Keratinocyte (primary cell): ENCODE measurements around the gene OR8B4. TPM values are rescaled to one million over a fixed set of nuclear protein-coding genes. Genes with fewer than 3 reads are reported as not detected.

Experiments used
- DNase-seq: peaks from one replicate; pipeline ENCODE4 v3.0.0-alpha.2; 2011; ENCODE audit warnings: low read depth, missing footprints, low spot score
- FAIRE-seq: peaks from 2 replicates; lab custom pipeline; 2011; peaks lifted over from hg19 to GRCh38; lab: Jason Lieb, UNC
- H2AFZ ChIP-seq: 2 replicates; pipeline ENCODE4 v1.6.0; 2012; ENCODE audit warnings: low read length, control low read depth, inconsistent platforms; ENCODE audit not compliant: control insufficient read depth
- H3K27ac ChIP-seq: 2 replicates; pipeline ENCODE4 v1.5.1; 2011; ENCODE audit warnings: low read length; ENCODE audit not compliant: control insufficient read depth, insufficient read depth
- H3K27me3 ChIP-seq: 3 replicates; pipeline ENCODE4 v1.6.0; 2011; ENCODE audit warnings: low read length; ENCODE audit not compliant: control insufficient read depth, insufficient read depth; ENCODE audit errors: extremely low read depth
- H3K36me3 ChIP-seq, 2 experiments: 2 replicates in 1 of 2; 3 replicates in 1 of 2; pipeline ENCODE4 v1.5.1; 2011; ENCODE audit warnings: low read length in 2 of 2, mild to moderate bottlenecking in 1 of 2; ENCODE audit not compliant: control insufficient read depth in 2 of 2, insufficient read depth in 2 of 2; ENCODE audit errors: extremely low read depth in 1 of 2
- H3K4me1 ChIP-seq: 3 replicates; pipeline ENCODE4 v1.5.1; 2011; ENCODE audit warnings: low read length; ENCODE audit not compliant: control insufficient read depth, insufficient read depth; ENCODE audit errors: extremely low read depth
- H3K4me2 ChIP-seq: 3 replicates; pipeline ENCODE4 v1.6.0; 2011; ENCODE audit warnings: low read depth, low read length; ENCODE audit not compliant: control insufficient read depth, insufficient read depth; ENCODE audit errors: extremely low read depth
- H3K4me3 ChIP-seq, 3 experiments: fragments of 200-600 bp in 1 of 3; sonication (generic) in 1 of 3; 2 replicates in 2 of 3; 3 replicates in 1 of 3; pipeline ENCODE4 v1.5.1; 2011 to 2016; ENCODE audit warnings: low read length in 3 of 3, mild to moderate bottlenecking in 3 of 3, control low read depth in 2 of 3, inconsistent platforms in 1 of 3, low read depth in 1 of 3, mixed read lengths in 1 of 3, mixed run types in 1 of 3, moderate library complexity in 1 of 3; ENCODE audit not compliant: control insufficient read depth in 2 of 3, insufficient read depth in 2 of 3; ENCODE audit errors: extremely low read depth in 1 of 3
- H3K79me2 ChIP-seq: 2 replicates; pipeline ENCODE4 v1.6.0; 2012; ENCODE audit warnings: low read length; ENCODE audit not compliant: control insufficient read depth, insufficient read depth
- H3K9ac ChIP-seq: 3 replicates; pipeline ENCODE4 v1.6.0; 2011; ENCODE audit warnings: low read length; ENCODE audit not compliant: control insufficient read depth, insufficient read depth; ENCODE audit errors: extremely low read depth
- H3K9me1 ChIP-seq: 3 replicates; pipeline ENCODE4 v1.6.0; 2011; ENCODE audit warnings: low read length; ENCODE audit not compliant: control insufficient read depth, insufficient read depth; ENCODE audit errors: extremely low read depth
- H3K9me3 ChIP-seq: 2 replicates; pipeline ENCODE4 v1.5.1; 2012; ENCODE audit warnings: low read depth, low read length; ENCODE audit not compliant: control insufficient read depth
- H4K20me1 ChIP-seq: 3 replicates; pipeline ENCODE4 v1.6.0; 2011; ENCODE audit warnings: low read length; ENCODE audit not compliant: control insufficient read depth, insufficient read depth; ENCODE audit errors: extremely low read depth
- CTCF ChIP-seq, 3 experiments: IDR thresholded peaks in 1 of 3; conservative IDR thresholded peaks in 1 of 3; optimal IDR thresholded peaks in 1 of 3; 2 replicates in 2 of 3; 3 replicates in 1 of 3; pipeline versions ENCODE3 to v1.5.1; 2011; ENCODE audit warnings: low read length in 3 of 3, mild to moderate bottlenecking in 3 of 3, moderate library complexity in 2 of 3, control low read depth in 1 of 3, inconsistent platforms in 1 of 3; ENCODE audit not compliant: insufficient read depth in 2 of 3; ENCODE audit errors: extremely low read depth in 1 of 3
- EZH2 ChIP-seq: IDR thresholded peaks from one replicate; pipeline ENCODE4 v1.6.1; 2012; ENCODE audit warnings: inconsistent platforms, mild to moderate bottlenecking, low read length, moderate library complexity
- dilution Hi-C: fragments of 300-500 bp; cut with MboI; formaldehyde crosslinking; loops from one replicate; pipeline ENCODE4 v1.7.0; 2020; ENCODE audit warnings: low sequenced_read_pairs; ENCODE audit not compliant: extremely low pct_ligation_motif_present
- polyA plus RNA-seq, 5 experiments: library from polyadenylated mRNA; depleted of rRNA in 3 of 5; stranded (reverse) in 3 of 5; stranded (forward) in 1 of 5; unstranded in 1 of 5; fragments of >200 nt; gene quantifications; 1 replicate in 1 of 5; 2 replicates in 3 of 5; 3 replicates in 1 of 5; pipeline versions ENCODE4 v1.2.1 to v1.2.3, GENCODE V29; 2011 to 2012; ENCODE audit warnings: missing spikeins in 2 of 5, low read depth in 1 of 5, low replicate concordance in 1 of 5

Gene OR8B4
- polyA plus RNA-seq, 1 donor (not counting 4 experiments of a cell fraction or from before 2014, with no cell fraction given), result not detected

- no peak overlapping the region for H3K4me3 ChIP-seq
- H3K27ac ChIP-seq, result no peak overlapping the region
- no peaks in the 10 kb centered on the region for H3K27me3 ChIP-seq
- H3K9me1 ChIP-seq, result no peaks in the 10 kb centered on the region
- H3K9me3 ChIP-seq, result no peaks in the 10 kb centered on the region
- no peaks in the 10 kb centered on the region for H3K4me1 ChIP-seq
- H3K79me2 ChIP-seq, result no peaks in the 10 kb centered on the region
- no peaks in the 10 kb centered on the region for H3K36me3 ChIP-seq
- FAIRE-seq (no peak), DNase-seq (no peak)
- no peak for TF ChIP-seq CTCF (optimal IDR thresholded peaks at IDR 0.05 in 1 of 3, IDR thresholded peaks at IDR 0.05 in 1 of 3, conservative IDR thresholded peaks at IDR 0.05 in 1 of 3; ENCODE audit: extremely low read depth in 1 of 3, insufficient read depth in 2 of 3, low read length in 3 of 3)
- no peak for TF ChIP-seq EZH2
- H3K9ac ChIP-seq, result no peak overlapping the region
- H4K20me1 ChIP-seq, result no peaks in the 10 kb centered on the region
- H2AFZ ChIP-seq, result no peak overlapping the region
- dilution Hi-C loops, result no loop called here
- no peak overlapping the region for H3K4me2 ChIP-seq
Observed at GRCh38 chr11:124454552-124454951, 29.9 kb upstream of the OR8B4 start.

GRCh38 chr11:124446916-124447315, 22.2 kb upstream of the OR8B4 start:
- no peak for DNase-seq
- dilution Hi-C loops, result no loop called here
- no peak for FAIRE-seq

More at GRCh38 chr11:124446916-124447315, 22.2 kb upstream of the OR8B4 start:
- H3K4me1 ChIP-seq, result no peaks in the 10 kb centered on the region
- no peak overlapping the region for H3K4me3 ChIP-seq
- no peak overlapping the region for H3K27ac ChIP-seq
- TF ChIP-seq CTCF (optimal IDR thresholded peaks at IDR 0.05 in 1 of 3, IDR thresholded peaks at IDR 0.05 in 1 of 3, conservative IDR thresholded peaks at IDR 0.05 in 1 of 3; ENCODE audit: extremely low read depth in 1 of 3, insufficient read depth in 2 of 3, low read length in 3 of 3), result no peak
- no peak for TF ChIP-seq EZH2
- no peaks in the 10 kb centered on the region for H3K79me2 ChIP-seq
- no peaks in the 10 kb centered on the region for H3K9me3 ChIP-seq
- H3K36me3 ChIP-seq, result no peaks in the 10 kb centered on the region
- no peaks in the 10 kb centered on the region for H4K20me1 ChIP-seq
- H2AFZ ChIP-seq, result no peak overlapping the region
- H3K9ac ChIP-seq, result no peak overlapping the region
- no peaks in the 10 kb centered on the region for H3K27me3 ChIP-seq
- H3K4me2 ChIP-seq, result no peak overlapping the region
- H3K9me1 ChIP-seq, result no peaks in the 10 kb centered on the region
